ENCODE measurements around the gene COL4A2.

- no peak for TF ChIP-seq CTCF (IDR thresholded peaks at IDR 0.05)
- TF ChIP-seq EZH2 (IDR thresholded peaks at IDR 0.05; ENCODE audit: borderline replicate concordance, insufficient read depth, low read depth, low read length, poor library complexity, severe bottlenecking): no peak
Measured at GRCh38 chr13:110422913-110423688, 116.0 kb downstream of the COL4A2 start.

Measured in B cell (primary cell).